Cardiac muscle cell (in vitro differentiated cells and primary cell): ENCODE results near the gene BMAL2. TPM values are rescaled to one million over a fixed set of nuclear protein-coding genes. Genes with fewer than 3 reads are reported as not detected.

Experiments
- DNase-seq, 2 donors: peaks; one replicate each; pipeline versions ENCODE4 v3.0.0 to v3.0.0-alpha.2; 2010 to 2017; ENCODE audit warnings: low read depth in 1 of 2, low spot score in 1 of 2
- H3K27ac ChIP-seq: fragments of 200-600 bp; sonication (generic); 2 replicates; pipeline ENCODE4 v1.5.1; 2016
- H3K27me3 ChIP-seq: fragments of 200-600 bp; sonication (generic); 2 replicates; pipeline ENCODE4 v1.6.0; 2016; ENCODE audit warnings: control low read depth
- H3K36me3 ChIP-seq: fragments of 200-600 bp; sonication (generic); 2 replicates; pipeline ENCODE4 v1.5.1; 2016; ENCODE audit warnings: control low read depth
- H3K4me1 ChIP-seq: fragments of 200-600 bp; sonication (generic); 2 replicates; pipeline ENCODE4 v1.8.1; 2017; ENCODE audit warnings: low read depth, mild to moderate bottlenecking, mixed run types
- H3K4me3 ChIP-seq: fragments of 200-600 bp; sonication (generic); 2 replicates; pipeline ENCODE4 v1.5.1; 2016; ENCODE audit warnings: mild to moderate bottlenecking
- H3K9me3 ChIP-seq: fragments of 200-600 bp; sonication (generic); 2 replicates; pipeline ENCODE4 v1.5.1; 2017; ENCODE audit warnings: low read depth, mild to moderate bottlenecking, control low read depth
- polyA plus RNA-seq: library from polyadenylated mRNA; unstranded; fragments of >200 nt; fragmentation: Nextera tagmentation; extraction: Ambion mirVana; gene quantifications from 2 replicates; pipeline ENCODE4 v1.2.1, GENCODE V29; 2016
- total RNA-seq: library from RNA; depleted of rRNA; stranded (reverse); fragments of >200 nt; gene quantifications from 2 replicates; pipeline ENCODE4 v1.2.3, GENCODE V29; 2016
- TF ChIP-seq, protein P1 (sequence below): IDR thresholded peaks from 2 replicates; pipeline ENCODE4 v1.5.1; 2012; ENCODE audit warnings: low read depth, mild to moderate bottlenecking, low read length

The BMAL2 gene
- total and polyA plus RNA-seq, 2 experiments from 2014 or later, result 0.72 to 0.98 TPM

DNA sequence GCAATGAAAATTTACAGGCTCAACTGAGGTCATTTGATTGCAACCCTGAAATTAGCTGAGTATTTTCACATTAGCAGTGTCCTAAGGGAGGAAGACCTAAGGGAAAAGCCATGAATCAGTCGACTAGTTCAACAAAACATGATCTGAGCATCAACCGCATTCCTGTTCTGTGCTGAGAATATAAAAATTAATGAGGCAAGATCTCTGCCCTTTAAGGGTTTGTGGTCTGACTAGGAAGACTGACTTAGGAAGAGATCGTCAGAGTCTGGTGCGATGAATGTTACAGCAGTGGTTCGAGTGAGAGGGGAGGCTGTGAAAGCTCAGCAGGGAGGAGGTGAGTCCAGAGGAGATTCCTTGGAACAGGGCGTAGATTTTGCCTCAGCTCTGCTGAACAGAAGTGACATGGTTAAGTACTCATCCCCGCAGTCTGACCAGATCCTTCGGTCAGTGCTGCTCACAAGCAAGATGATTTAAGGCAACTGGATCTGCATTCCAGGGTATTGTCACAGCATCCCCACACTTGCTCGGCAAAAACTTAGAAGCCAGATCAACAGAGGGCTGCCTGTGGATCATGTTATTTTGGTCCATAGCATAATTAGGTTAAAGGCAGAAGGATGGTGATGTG is 49.6 kb downstream of the BMAL2 start:
- TF ChIP-seq, protein P1, sequence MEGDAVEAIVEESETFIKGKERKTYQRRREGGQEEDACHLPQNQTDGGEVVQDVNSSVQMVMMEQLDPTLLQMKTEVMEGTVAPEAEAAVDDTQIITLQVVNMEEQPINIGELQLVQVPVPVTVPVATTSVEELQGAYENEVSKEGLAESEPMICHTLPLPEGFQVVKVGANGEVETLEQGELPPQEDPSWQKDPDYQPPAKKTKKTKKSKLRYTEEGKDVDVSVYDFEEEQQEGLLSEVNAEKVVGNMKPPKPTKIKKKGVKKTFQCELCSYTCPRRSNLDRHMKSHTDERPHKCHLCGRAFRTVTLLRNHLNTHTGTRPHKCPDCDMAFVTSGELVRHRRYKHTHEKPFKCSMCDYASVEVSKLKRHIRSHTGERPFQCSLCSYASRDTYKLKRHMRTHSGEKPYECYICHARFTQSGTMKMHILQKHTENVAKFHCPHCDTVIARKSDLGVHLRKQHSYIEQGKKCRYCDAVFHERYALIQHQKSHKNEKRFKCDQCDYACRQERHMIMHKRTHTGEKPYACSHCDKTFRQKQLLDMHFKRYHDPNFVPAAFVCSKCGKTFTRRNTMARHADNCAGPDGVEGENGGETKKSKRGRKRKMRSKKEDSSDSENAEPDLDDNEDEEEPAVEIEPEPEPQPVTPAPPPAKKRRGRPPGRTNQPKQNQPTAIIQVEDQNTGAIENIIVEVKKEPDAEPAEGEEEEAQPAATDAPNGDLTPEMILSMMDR, result no peak
- no peaks in the 10 kb centered on the region for H3K4me1 ChIP-seq
- DNase-seq, result no peak
- no peaks in the 10 kb centered on the region for H3K9me3 ChIP-seq
- no peak overlapping the region for H3K27ac ChIP-seq
- no peak overlapping the region for H3K4me3 ChIP-seq
- H3K36me3 ChIP-seq, result no peaks in the 10 kb centered on the region
- H3K27me3 ChIP-seq, result no peaks in the 10 kb centered on the region

Other genes starting within 250 kb of the BMAL2 start
- 29.3 and 30.0 TPM in 2 replicates for gene STK38L, start 88.5 kb upstream of the BMAL2 start, total RNA-seq
- gene STK38L, start 88.5 kb upstream of the BMAL2 start, polyA plus RNA-seq, result 19.5 and 20.3 TPM in 2 replicates
- not detected in 2 replicates for gene SMCO2, start 113.9 kb downstream of the BMAL2 start, total RNA-seq
- gene SMCO2, start 113.9 kb downstream of the BMAL2 start, polyA plus RNA-seq, result not detected in 2 replicates
- 15.6 and 30.9 TPM in 2 replicates for gene PPFIBP1, start 191.4 kb downstream of the BMAL2 start, total RNA-seq
- 23.5 and 34.8 TPM in 2 replicates for gene PPFIBP1, start 191.4 kb downstream of the BMAL2 start, polyA plus RNA-seq